NCI-H2196 treated with DMSO at 0.1 percent for 48 hours (cell line): Measurements from ENCODE around the gene MMP1.

Experiments used
- DNase-seq: peaks from one replicate; lab custom pipeline; 2025; ENCODE audit not compliant: unreplicated experiment; lab: John Stamatoyannopoulos, UW

The MMP1 gene

GRCh38 chr11:102798012-102798746 lies at the start of gene MMP1:
Gene MMP1, minus strand, starts transcription at chr11:102798160. Its CDS starts 68 bp downstream, at chr11:102798092.
- DNase-seq, result no peak

- no peak for DNase-seq
These were observed 48.3 kb upstream of the MMP1 start for GRCh38 chr11:102846292-102846691.

- DNase-seq, result no peak
These were observed 45.5 kb upstream of the MMP1 start, which contains the start of gene MMP3 for GRCh38 chr11:102843489-102843888. Gene MMP3, minus strand, starts transcription at chr11:102843609. Its CDS starts 63 bp downstream, at chr11:102843546.

- DNase-seq, result no peak
These were observed 45.0 kb upstream of the MMP1 start for GRCh38 chr11:102842930-102843329.

- DNase-seq, result no peak
These were observed 42.1 kb upstream of the MMP1 start for GRCh38 chr11:102840018-102840417.

GRCh38 chr11:102837646-102838045 lies 39.7 kb upstream of the MMP1 start:
- DNase-seq, result no peak

GRCh38 chr11:102837156-102837555 lies 39.2 kb upstream of the MMP1 start:
- no peak for DNase-seq

- no peak for DNase-seq
These were observed 38.4 kb upstream of the MMP1 start for GRCh38 chr11:102836290-102836875.

GRCh38 chr11:102833731-102834130 lies 35.8 kb upstream of the MMP1 start:
- DNase-seq, result no peak

- DNase-seq, result no peak
These were observed 34.7 kb upstream of the MMP1 start for GRCh38 chr11:102832612-102833011.

- no peak for DNase-seq
These were observed 33.8 kb upstream of the MMP1 start for GRCh38 chr11:102831489-102832440.

GRCh38 chr11:102831128-102831488 lies 33.1 kb upstream of the MMP1 start:
- DNase-seq, result no peak

- DNase-seq, result no peak
These were observed 32.2 kb upstream of the MMP1 start for GRCh38 chr11:102830001-102830727.

- DNase-seq, result no peak
These were observed 31.5 kb upstream of the MMP1 start for GRCh38 chr11:102829316-102830000.

GRCh38 chr11:102824556-102824955 lies 26.6 kb upstream of the MMP1 start:
- no peak for DNase-seq

GRCh38 chr11:102819491-102819890 lies 21.5 kb upstream of the MMP1 start:
- DNase-seq, result no peak

GRCh38 chr11:102813484-102813883 lies 15.5 kb upstream of the MMP1 start:
- no peak for DNase-seq

GRCh38 chr11:102812188-102812587 lies 14.2 kb upstream of the MMP1 start:
- DNase-seq, result no peak

- DNase-seq, result no peak
These were observed 13.1 kb upstream of the MMP1 start for GRCh38 chr11:102810950-102811660.

- no peak for DNase-seq
These were observed 12.0 kb upstream of the MMP1 start for GRCh38 chr11:102809971-102810370.
